Right renal cortex interstitium (tissue), 3 donors: Measurements from ENCODE around the gene ANKRD40. TPM values are rescaled to one million over a fixed set of nuclear protein-coding genes. Genes with fewer than 3 reads are reported as not detected.
"Not testable (repeated sequence)": the region's sequence is repeated elsewhere in the genome, so short reads cannot be mapped to it uniquely, and the experiment has no call there.

ENCODE experiments used
- DNase-seq, 3 donors: peaks; one replicate each; pipeline ENCODE4 v3.0.0-alpha.2; 2013; ENCODE audit warnings: low read depth in 3 of 3, low spot score in 2 of 3
- polyA plus RNA-seq, 3 donors: library from polyadenylated mRNA; unstranded; fragments of 120-200 nt; gene quantifications; one replicate each; pipeline ENCODE4 v1.2.1, GENCODE V29; 2013; ENCODE audit not compliant: insufficient read length in 3 of 3

ANKRD40 gene
- polyA plus RNA-seq, 3 donors, result 44.8 to 47.2 (median 45.5) TPM

DNA sequence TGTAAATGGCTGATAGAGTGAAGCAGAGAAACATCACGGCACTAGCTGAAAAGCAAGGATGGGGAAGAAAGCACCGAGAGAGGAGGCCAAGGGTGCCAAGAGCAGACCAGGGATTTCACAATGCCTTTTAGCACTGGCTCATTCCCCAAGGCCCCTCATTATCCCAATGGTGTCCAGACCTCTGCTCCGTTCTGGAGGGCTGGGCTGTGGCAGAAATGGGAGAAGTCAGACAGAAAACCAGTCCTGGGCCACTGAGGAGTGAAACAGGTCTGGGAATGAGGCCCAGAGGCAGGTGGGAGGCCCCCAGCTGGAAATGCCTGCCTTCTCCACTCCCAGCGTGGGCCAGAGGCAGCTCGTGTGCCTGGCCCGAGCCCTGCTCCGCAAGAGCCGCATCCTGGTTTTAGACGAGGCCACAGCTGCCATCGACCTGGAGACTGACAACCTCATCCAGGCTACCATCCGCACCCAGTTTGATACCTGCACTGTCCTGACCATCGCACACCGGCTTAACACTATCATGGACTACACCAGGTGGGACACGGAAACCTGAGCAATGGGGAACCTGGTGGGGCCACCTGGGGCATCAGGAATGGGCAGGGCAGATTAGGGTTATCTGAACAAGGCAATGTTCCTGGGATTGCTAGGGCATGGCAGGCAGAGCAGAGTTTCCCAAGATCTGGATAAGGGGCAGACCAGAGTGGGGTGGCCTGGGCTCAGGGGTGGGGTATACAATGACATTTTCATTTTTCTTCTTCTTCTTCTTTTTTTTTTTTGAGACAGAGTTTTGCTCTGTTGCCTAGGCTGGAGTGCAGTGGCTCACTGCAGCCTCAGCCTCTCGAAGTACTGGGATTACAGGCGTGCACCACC is 20.3 kb downstream of the ANKRD40 start:
- no peak for DNase-seq

DNA sequence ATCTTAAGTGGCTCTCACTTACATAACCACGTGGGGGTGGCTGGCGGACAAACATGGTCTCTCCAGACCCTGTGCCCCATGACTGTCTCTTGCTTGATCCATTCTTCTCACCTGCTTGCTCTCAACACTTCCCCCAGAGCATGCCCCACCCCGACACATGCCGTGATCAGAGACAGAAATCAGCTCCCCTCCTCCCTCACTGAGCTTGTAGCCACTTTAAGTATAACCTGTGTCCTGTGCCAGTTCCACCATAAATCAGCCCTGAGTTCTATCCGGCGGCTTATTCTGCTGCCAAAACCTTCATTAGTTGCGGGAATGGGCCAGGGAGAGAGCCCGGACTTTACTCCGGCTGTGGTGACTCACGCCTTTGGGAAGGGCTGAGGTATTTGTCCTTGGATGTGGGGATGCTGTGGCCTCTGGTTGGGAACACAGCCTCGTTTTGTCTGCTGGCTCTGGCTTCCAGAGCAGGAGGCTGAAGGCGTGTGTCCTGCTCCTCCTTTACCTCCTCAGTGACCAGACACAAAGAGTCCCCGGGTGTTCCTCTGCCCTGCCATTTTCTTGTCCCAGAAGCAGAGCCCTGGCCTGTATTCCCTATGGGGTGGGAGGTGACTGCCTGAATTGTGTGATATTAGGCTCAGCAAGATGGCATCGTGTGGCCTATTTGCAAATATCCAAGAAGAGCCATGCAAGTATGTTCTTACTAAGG is 21.1 kb downstream of the ANKRD40 start:
- no peak for DNase-seq

- no peak for DNase-seq
Measured at GRCh38 chr17:50685691-50686493, 21.8 kb downstream of the ANKRD40 start.

GRCh38 chr17:50685334-50685665 is 22.4 kb downstream of the ANKRD40 start:
- DNase-seq, result no peak

DNA sequence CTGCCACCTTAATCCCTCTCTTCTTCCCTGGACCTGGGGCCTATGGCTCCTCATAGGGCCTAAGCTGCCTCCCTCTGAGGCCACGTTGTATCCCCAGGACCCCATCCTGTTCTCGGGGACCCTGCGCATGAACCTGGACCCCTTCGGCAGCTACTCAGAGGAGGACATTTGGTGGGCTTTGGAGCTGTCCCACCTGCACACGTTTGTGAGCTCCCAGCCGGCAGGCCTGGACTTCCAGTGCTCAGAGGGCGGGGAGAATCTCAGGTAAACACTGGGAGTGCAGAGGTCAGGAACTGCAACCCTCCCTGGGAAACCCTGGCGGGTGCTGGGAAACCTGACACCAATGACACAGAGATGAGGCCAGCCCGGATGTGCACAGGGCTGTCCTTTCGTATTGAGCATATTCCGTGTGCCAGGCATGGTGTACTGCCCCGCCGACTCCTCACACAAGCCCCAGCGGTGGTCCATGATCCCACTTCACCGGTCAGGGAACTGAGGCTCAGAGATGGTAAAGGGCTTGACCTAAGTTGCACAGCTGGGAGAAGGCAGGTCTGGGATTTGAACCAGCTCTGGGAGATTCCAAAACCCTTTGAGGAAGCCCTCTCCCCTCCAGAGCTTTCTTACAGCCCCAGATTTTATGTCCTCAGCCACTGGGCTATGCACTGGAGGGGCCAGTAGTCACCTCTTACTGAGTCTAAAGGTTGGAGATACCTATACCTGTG is 22.9 kb downstream of the ANKRD40 start:
- no peak for DNase-seq

GRCh38 chr17:50684288-50684611 is 23.5 kb downstream of the ANKRD40 start:
- DNase-seq, result no peak

DNA sequence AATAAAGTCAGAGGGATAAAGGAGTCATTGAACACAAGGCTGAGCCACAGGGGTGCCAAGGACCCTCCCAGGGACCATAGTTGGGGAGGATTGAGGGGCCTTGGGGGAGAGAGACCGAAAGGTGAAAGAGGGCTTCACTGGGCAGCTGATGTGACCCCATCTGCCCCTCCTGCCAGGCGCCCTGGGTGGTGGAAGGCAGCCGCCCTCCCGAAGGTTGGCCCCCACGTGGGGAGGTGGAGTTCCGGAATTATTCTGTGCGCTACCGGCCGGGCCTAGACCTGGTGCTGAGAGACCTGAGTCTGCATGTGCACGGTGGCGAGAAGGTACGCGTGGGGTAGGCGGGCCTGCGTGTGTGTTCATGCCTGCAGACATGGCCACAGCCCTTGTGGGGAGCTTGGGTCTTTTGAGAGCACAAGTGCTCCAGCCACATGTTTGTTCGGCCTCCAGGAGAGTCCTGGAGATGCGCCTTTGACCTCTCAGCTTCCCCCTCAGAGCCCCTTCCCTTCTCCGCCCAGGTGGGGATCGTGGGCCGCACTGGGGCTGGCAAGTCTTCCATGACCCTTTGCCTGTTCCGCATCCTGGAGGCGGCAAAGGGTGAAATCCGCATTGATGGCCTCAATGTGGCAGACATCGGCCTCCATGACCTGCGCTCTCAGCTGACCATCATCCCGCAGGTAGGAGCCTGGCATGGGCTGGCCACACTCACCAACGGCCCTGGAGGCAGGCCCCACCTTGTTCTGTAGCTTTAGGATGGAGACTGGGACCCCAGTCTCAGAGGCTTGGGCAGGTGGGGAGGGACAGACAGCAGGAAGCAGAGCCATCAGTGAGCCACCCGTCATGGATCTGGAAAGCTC is 24.1 kb downstream of the ANKRD40 start:
- no peak for DNase-seq

GRCh38 chr17:50682938-50683337 is 24.8 kb downstream of the ANKRD40 start:
- no peak for DNase-seq

GRCh38 chr17:50682441-50682840 is 25.3 kb downstream of the ANKRD40 start:
- DNase-seq, result no peak

GRCh38 chr17:50681263-50682200 is 26.2 kb downstream of the ANKRD40 start:
- DNase-seq, result peak in 1 of 3 donors; percentile 48

GRCh38 chr17:50680543-50681262 is 27.0 kb downstream of the ANKRD40 start:
- DNase-seq, result not testable (repeated sequence)

DNA sequence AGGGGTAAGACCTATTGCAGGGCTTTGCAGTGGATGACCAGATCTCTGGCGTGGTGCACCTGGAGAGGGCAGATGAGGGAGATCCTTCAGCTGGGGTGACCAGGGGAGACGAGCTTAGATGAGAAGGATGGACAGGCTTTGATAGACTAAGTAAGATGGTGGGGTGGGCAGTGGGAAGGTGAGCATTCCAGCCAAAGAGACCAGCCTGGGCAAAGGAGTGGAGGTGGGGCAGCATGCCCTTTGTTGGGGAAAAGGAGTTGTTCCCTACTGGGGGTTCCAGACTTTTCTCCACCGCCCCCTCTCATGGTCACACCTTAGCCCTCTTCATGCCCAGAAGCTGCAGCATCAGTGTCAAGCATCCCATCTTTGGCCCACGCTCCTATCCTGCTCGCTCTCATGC is 27.6 kb downstream of the ANKRD40 start:
- no peak for DNase-seq

DNA sequence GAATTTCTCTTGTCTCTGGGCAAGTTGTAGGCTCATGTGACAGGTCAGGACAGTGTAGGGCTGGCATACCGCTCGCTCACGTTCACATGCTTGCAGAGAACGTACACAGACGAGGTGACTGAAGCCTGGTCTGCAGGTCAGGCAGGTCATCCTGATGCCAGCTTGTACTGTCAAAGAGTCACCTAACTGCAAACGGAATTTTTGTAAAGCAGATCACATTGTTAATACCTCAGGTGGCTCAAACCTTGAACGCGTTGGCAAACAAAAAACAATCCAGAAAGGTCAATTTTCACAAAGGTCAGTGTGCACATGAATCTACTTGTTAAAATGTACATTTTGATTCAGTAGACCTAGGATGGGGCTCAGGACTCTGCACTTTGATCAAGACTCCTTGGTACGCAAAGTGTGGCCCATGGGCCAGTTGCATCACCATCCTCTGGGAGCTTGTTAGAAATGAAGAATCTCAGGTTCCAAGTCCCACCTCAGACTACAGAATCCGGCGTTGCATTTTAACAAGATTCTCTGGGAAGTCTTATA is 28.6 kb downstream of the ANKRD40 start:
- DNase-seq, result no peak

DNA sequence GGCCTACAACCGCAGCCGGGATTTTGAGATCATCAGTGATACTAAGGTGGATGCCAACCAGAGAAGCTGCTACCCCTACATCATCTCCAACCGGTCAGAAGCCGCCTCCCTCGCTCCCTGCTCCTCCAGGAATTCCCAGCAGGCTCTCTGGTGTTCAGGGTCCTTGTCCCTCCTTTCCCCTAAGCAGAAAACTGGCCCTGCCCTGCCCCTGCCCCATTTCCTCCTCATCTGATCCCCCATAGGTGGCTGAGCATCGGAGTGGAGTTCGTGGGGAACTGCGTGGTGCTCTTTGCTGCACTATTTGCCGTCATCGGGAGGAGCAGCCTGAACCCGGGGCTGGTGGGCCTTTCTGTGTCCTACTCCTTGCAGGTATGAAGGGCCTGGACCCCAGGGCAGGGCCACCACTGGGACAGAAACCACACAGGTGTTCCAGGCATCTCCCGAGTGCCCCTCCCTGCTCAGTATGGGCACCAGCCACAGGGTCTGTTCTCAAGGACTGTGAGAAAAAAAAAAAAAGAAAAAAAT is 29.8 kb downstream of the ANKRD40 start:
- no peak for DNase-seq

- no peak for DNase-seq
Measured at GRCh38 chr17:50676065-50676975, 31.4 kb downstream of the ANKRD40 start.

DNA sequence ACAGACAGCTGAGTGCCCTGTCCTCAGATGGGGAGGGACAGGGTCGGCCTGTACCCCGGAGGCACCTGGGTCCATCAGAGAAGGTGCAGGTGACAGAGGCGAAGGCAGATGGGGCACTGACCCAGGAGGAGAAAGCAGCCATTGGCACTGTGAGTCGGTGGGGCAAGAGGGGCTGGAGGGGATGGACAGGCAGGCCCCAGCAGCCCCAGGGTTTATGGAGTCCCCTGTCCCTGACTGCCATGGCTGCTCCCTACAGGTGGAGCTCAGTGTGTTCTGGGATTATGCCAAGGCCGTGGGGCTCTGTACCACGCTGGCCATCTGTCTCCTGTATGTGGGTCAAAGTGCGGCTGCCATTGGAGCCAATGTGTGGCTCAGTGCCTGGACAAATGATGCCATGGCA is 32.1 kb downstream of the ANKRD40 start:
- DNase-seq, result no peak

DNA sequence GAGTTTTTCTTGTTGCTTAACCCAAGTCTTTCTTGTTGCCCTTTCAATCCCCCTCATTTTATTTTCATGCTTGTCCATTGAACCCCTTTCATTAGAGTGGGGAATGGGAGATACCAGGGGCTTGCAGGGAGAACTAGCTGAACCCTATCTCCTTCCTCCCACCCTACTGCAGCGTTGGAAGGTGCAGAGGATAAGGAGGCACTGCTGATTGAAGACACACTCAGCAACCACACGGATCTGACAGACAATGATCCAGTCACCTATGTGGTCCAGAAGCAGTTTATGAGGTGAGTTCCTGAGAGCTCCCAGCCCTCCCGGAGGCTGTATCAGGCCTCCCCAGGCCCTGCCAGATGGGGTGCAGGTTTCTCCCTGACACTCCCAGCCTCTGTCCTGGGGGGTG is 32.5 kb downstream of the ANKRD40 start:
- no peak for DNase-seq
